Activated CD4-positive, alpha-beta T cell treated with anti-CD3 and anti-CD28 coated beads, Interleukin-2, Interleukin-4, amounts not matched to agents 100 ng/mL and 50 ng/mL, durations not matched to agents 16 hours and 8 hours (primary cell): ENCODE data around the gene ATRX.
"Not testable (repeated sequence)": the region's sequence is repeated elsewhere in the genome, so short reads cannot be mapped to it uniquely, and the experiment has no call there.

Experiments
- DNase-seq: peaks from one replicate; pipeline ENCODE4 v3.0.0-alpha.2; 2020; ENCODE audit warnings: low spot score

Gene ATRX

DNA sequence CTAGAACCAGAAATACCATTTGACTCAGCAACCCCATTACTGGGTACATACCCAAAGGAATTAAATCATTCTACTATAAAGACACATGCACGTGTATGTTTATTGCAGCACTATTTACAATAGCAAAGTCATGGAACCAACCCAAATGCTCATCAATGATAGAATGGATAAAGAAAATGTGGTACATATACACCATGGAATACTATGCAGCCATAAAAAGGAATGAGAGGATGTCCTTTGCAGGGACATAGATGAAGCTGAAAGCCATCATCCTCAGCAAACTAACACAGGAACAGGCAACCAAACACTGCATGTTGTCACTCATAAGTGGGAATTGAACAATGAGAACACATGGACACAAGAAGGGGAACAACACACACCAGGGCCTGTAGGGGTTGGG lies 285.9 kb downstream of the ATRX start:
- DNase-seq = not testable (repeated sequence)

DNA sequence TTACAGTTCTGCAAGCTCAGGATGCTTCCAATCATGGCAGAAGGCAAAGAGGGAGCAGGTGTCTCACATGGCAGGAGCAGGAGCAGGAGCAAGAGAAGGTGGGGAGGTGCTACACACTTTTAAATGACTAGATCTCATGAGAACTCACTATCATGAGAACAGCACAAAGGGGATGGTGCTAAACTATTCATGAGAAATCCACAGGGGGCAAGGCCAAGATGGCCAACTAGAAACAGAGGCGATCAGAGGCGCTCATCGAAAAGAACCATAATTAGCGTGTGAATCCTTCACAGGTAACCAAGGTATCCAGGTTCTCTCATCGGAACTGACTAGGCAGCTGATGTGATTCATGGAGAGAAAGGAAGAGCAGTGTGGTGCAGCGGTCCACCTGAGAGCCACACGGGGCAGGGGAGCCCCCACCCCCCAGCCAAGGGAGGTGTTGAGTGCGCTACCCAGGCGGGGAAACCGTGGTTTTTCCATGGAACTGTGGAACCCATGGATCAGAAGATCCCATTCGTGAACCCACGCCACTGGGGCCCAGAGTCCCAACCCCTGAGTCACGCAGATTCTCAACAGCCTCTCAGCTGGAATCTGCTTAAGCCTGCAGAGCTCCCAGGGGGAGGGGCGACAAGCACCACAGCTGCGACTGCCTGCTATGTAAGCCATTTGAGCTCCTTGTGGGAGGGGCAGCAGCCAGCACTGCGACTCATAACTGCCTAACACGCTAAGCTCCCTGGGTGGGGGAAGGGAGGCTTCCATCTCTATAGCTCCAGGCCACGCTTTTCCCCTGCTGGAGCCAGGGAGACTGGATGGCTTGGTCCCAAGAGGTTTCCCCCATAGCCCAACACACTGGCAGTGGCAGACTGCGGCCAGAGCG lies 292.1 kb downstream of the ATRX start:
- DNase-seq = no peak

DNA sequence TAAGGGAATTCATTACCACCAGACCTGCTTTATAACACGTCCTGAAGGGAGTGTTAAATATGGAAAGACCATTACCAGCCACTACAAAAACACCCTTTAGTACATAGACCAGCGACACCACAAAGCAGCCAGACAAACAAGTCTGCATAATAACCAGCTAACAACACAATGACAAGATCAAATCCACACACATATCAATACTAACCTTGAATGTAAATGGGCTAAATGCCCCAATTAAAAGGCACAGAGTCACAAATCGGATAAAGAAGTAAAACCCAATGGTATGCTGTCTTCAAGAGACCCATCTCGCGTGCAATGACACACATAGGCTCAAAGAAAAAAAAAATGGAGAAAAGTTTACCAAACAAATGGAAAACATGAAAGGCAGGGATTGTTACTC lies 302.0 kb downstream of the ATRX start:
- DNase-seq = no peak

- no peak for DNase-seq
Observed at GRCh38 chrX:77455437-77455836, 330.6 kb downstream of the ATRX start.
